Measurements from ENCODE around the gene ACAT2. TPM values are rescaled to one million over a fixed set of nuclear protein-coding genes. Genes with fewer than 3 reads are reported as not detected.

Gene ACAT2
- total RNA-seq, 2 experiments from 2014 or later = 21.4 to 25.8 TPM

GRCh38 chr6:159777240-159777904, 15.5 kb downstream of the ACAT2 start:
- H3K27me3 ChIP-seq (ENCODE audit: control insufficient read depth in 1 of 2, insufficient read depth in 2 of 2, low read length in 2 of 2) = no peaks in the 10 kb centered on the region
- CTCF ChIA-PET = no interaction called here
- Mint-ChIP-seq H3K27ac (peak overlapping the region; percentile 58), H3K9me3 (no peaks in the 10 kb centered on the region), H3K36me3 (ENCODE audit: low read depth) (peaks cover 90% of the 10 kb centered on the region), H3K4me3 (no peak overlapping the region), H3K4me1 (ENCODE audit: low read depth) (peaks cover 6% of the 10 kb centered on the region), H3K27me3 (no peaks in the 10 kb centered on the region)
- TF ChIP-seq, protein P1, sequence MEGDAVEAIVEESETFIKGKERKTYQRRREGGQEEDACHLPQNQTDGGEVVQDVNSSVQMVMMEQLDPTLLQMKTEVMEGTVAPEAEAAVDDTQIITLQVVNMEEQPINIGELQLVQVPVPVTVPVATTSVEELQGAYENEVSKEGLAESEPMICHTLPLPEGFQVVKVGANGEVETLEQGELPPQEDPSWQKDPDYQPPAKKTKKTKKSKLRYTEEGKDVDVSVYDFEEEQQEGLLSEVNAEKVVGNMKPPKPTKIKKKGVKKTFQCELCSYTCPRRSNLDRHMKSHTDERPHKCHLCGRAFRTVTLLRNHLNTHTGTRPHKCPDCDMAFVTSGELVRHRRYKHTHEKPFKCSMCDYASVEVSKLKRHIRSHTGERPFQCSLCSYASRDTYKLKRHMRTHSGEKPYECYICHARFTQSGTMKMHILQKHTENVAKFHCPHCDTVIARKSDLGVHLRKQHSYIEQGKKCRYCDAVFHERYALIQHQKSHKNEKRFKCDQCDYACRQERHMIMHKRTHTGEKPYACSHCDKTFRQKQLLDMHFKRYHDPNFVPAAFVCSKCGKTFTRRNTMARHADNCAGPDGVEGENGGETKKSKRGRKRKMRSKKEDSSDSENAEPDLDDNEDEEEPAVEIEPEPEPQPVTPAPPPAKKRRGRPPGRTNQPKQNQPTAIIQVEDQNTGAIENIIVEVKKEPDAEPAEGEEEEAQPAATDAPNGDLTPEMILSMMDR (IDR thresholded peaks at IDR 0.05) = no peak
- POLR2A ChIA-PET = interaction anchor here (0.8 to 1.5 kb wide), 2 partner anchors 10 to 16 kb away, joined by 4 to 6 read pairs; partner anchors contain the start of gene ACAT2
- H3K9me3 ChIP-seq (ENCODE audit: control insufficient read depth in 1 of 2, insufficient read depth in 1 of 2, low read length in 2 of 2) = no peaks in the 10 kb centered on the region
- no peak for DNase-seq
- no peak for ATAC-seq (ENCODE audit: poor library complexity)
- H3K36me3 ChIP-seq (ENCODE audit: insufficient read depth, low read length) = peaks cover 67% of the 10 kb centered on the region
- intact Hi-C loops (cut with DNase I, micrococcal nuclease) = no loop called here
- H3K27ac ChIP-seq (ENCODE audit: low read depth in 1 of 2, low read length in 2 of 2) = no peak overlapping the region
- H3K4me1 ChIP-seq (ENCODE audit: insufficient read depth, low read length) = no peaks in the 10 kb centered on the region
- no peak overlapping the region for H3K4me3 ChIP-seq (ENCODE audit: low read length)

GRCh38 chr6:159778131-159778530, 16.3 kb downstream of the ACAT2 start:
- Mint-ChIP-seq H3K27ac (peak overlapping the region; percentile 15), H3K4me1 (ENCODE audit: low read depth) (peaks cover 14% of the 10 kb centered on the region), H3K9me3 (no peaks in the 10 kb centered on the region), H3K4me3 (no peak overlapping the region), H3K27me3 (no peaks in the 10 kb centered on the region), H3K36me3 (ENCODE audit: low read depth) (peaks cover 98% of the 10 kb centered on the region)
- CTCF ChIA-PET = no interaction called here
- H3K36me3 ChIP-seq (ENCODE audit: insufficient read depth, low read length) = peaks cover 74% of the 10 kb centered on the region
- no peak for ATAC-seq (ENCODE audit: poor library complexity)
- no peak overlapping the region for H3K27ac ChIP-seq (ENCODE audit: low read depth in 1 of 2, low read length in 2 of 2)
- H3K4me1 ChIP-seq (ENCODE audit: insufficient read depth, low read length) = no peaks in the 10 kb centered on the region
- no peaks in the 10 kb centered on the region for H3K27me3 ChIP-seq (ENCODE audit: control insufficient read depth in 1 of 2, insufficient read depth in 2 of 2, low read length in 2 of 2)
- intact Hi-C loops (cut with DNase I, micrococcal nuclease) = no loop called here
- POLR2A ChIA-PET = interaction anchor here (0.8 to 1.5 kb wide), 2 partner anchors 10 to 16 kb away, joined by 4 to 6 read pairs; partner anchors contain the start of gene ACAT2
- no peak for DNase-seq
- TF ChIP-seq, protein P1 (IDR thresholded peaks at IDR 0.05) = no peak
- no peaks in the 10 kb centered on the region for H3K9me3 ChIP-seq (ENCODE audit: control insufficient read depth in 1 of 2, insufficient read depth in 1 of 2, low read length in 2 of 2)
- H3K4me3 ChIP-seq (ENCODE audit: low read length) = no peak overlapping the region

DNA sequence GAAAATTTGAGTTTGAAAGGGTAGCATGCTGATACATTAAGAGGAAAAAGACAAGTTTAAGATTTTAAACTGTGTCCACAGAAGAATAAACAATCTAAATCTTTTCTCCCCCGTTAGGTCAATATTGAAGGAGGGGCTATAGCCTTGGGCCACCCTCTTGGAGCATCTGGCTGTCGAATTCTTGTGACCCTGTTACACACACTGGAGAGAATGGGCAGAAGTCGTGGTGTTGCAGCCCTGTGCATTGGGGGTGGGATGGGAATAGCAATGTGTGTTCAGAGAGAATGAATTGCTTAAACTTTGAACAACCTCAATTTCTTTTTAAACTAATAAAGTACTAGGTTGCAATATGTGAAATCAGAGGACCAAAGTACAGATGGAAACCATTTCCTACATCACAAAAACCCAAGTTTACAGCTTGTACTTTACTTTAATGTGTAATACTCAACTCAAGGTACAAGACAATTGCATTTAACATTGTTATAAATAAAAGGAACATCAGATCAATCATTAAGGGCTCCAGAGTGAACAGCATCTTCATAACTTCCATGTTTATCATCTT, 16.8 kb downstream of the ACAT2 start:
- H3K27ac Mint-ChIP-seq = peak overlapping the region; percentile 15

More for the DNA sequence above, 16.8 kb downstream of the ACAT2 start:
- no peak overlapping the region for H3K27ac ChIP-seq (ENCODE audit: low read depth in 1 of 2, low read length in 2 of 2)
- ChIA-PET POLR2A (interaction anchor here (2.2 kb wide), 1 partner anchor 12 kb away, joined by 5 read pairs; the partner anchor contains the start of gene MRPL18), CTCF (no interaction called here)
- H3K9me3 Mint-ChIP-seq = no peaks in the 10 kb centered on the region
- DNase-seq (no peak), ATAC-seq (ENCODE audit: poor library complexity) (no peak)
- H3K27me3 ChIP-seq (ENCODE audit: control insufficient read depth in 1 of 2, insufficient read depth in 2 of 2, low read length in 2 of 2) = no peaks in the 10 kb centered on the region
- peaks cover 79% of the 10 kb centered on the region for H3K36me3 ChIP-seq (ENCODE audit: insufficient read depth, low read length)
- TF ChIP-seq, protein P1 (IDR thresholded peaks at IDR 0.05) = no peak
- H3K4me3 ChIP-seq (ENCODE audit: low read length) = no peak overlapping the region
- H3K27me3 Mint-ChIP-seq = no peaks in the 10 kb centered on the region
- H3K4me1 ChIP-seq (ENCODE audit: insufficient read depth, low read length) = no peaks in the 10 kb centered on the region
- no peaks in the 10 kb centered on the region for H3K9me3 ChIP-seq (ENCODE audit: control insufficient read depth in 1 of 2, insufficient read depth in 1 of 2, low read length in 2 of 2)
- H3K4me3 Mint-ChIP-seq = peak overlapping the region; percentile 23
- H3K36me3 Mint-ChIP-seq (ENCODE audit: low read depth) = peaks cover 99% of the 10 kb centered on the region
- intact Hi-C loops (cut with DNase I, micrococcal nuclease) = no loop called here
- peaks cover 19% of the 10 kb centered on the region for H3K4me1 Mint-ChIP-seq (ENCODE audit: low read depth)

Measured in CD4-positive, alpha-beta T cell (primary cell).